Hematopoietic multipotent progenitor cell treated with erythropoietin and hydrocortisone succinate and interleukin-3 and kit ligand, for 17 days (in vitro differentiated cells): ENCODE data around the gene GAK.

ENCODE experiments used
- DNase-seq: peaks from one replicate; pipeline ENCODE4 v3.0.0-alpha.2; 2015; ENCODE audit warnings: low spot score

The GAK gene

GRCh38 chr4:827209-828081 is 104.7 kb downstream of the GAK start:
- no peak for DNase-seq

GRCh38 chr4:826508-827208 is 105.5 kb downstream of the GAK start:
- no peak for DNase-seq

- DNase-seq: no peak
Measured at GRCh38 chr4:825971-826330, 106.2 kb downstream of the GAK start, which contains the start of gene CPLX1. Gene CPLX1 (minus strand): TSS chr4:826129. CDS start chr4:824522, 1,607 bp downstream.

GRCh38 chr4:825063-825970 is 106.8 kb downstream of the GAK start:
- no peak for DNase-seq

GRCh38 chr4:824461-825062 is 107.6 kb downstream of the GAK start:
- no peak for DNase-seq

- no peak for DNase-seq
Measured at GRCh38 chr4:823761-824460, 108.2 kb downstream of the GAK start.

GRCh38 chr4:823176-823760 is 108.8 kb downstream of the GAK start:
- DNase-seq: no peak

GRCh38 chr4:822361-823175 is 109.5 kb downstream of the GAK start:
- no peak for DNase-seq

GRCh38 chr4:821631-822030 is 110.5 kb downstream of the GAK start:
- DNase-seq: no peak

- DNase-seq: no peak
Measured at GRCh38 chr4:821181-821591, 110.9 kb downstream of the GAK start.

GRCh38 chr4:820230-821172 is 111.6 kb downstream of the GAK start:
- DNase-seq: no peak

- DNase-seq: no peak
Measured at GRCh38 chr4:819401-820229, 112.5 kb downstream of the GAK start.

GRCh38 chr4:818106-818921 is 113.8 kb downstream of the GAK start:
- DNase-seq: no peak

GRCh38 chr4:815464-816146 is 116.5 kb downstream of the GAK start:
- DNase-seq: no peak

- DNase-seq: no peak
Measured at GRCh38 chr4:814312-814850, 117.7 kb downstream of the GAK start.

- DNase-seq: no peak
Measured at GRCh38 chr4:813900-814299, 118.2 kb downstream of the GAK start.
